NT2/D1 (cell line): ENCODE measurements around the gene FGFBP3.

Source experiments
- YY1 ChIP-seq: IDR thresholded peaks from 2 replicates; pipeline ENCODE4 v1.6.1; 2011; ENCODE audit not compliant: insufficient read length, insufficient read depth
- ZNF274 ChIP-seq: IDR thresholded peaks from 2 replicates; pipeline ENCODE4 v1.6.1; 2011; ENCODE audit warnings: mild to moderate bottlenecking, low read depth, low read length

- no peak for TF ChIP-seq YY1
- no peak for TF ChIP-seq ZNF274
These were observed 16.2 kb downstream of the FGFBP3 start for GRCh38 chr10:91893051-91893450.
